Right atrium auricular region (tissue), 2 donors: ENCODE data around the gene CCNJL. TPM values are rescaled to one million over a fixed set of nuclear protein-coding genes. Genes with fewer than 3 reads are reported as not detected.

Experiments used
- DNase-seq: peaks from one replicate; pipeline ENCODE4 v3.0.0-alpha.2; 2019; ENCODE audit warnings: low spot score
- H3K27ac ChIP-seq, 2 donors: fragments of 200-600 bp; sonication (generic); 1 replicate in 1 of 2; 2 replicates in 1 of 2; pipeline ENCODE4 v1.5.1; 2016 to 2019
- H3K27me3 ChIP-seq, 2 donors: fragments of 200-600 bp; sonication (generic); one replicate each; pipeline versions ENCODE4 v1.5.1 to v1.6.0; 2017 to 2019
- H3K36me3 ChIP-seq: fragments of 200-600 bp; sonication (generic); one replicate; pipeline ENCODE4 v1.5.1; 2016
- H3K4me1 ChIP-seq, 2 donors: fragments of 200-600 bp; sonication (generic); one replicate each; pipeline versions ENCODE4 v1.5.1 to v1.6.0; 2017 to 2019
- H3K4me3 ChIP-seq, 2 donors: fragments of 200-600 bp; sonication (generic); 1 replicate in 1 of 2; 2 replicates in 1 of 2; pipeline ENCODE4 v1.5.1; 2017 to 2019; ENCODE audit warnings: mild to moderate bottlenecking in 1 of 2, moderate library complexity in 1 of 2
- H3K9me3 ChIP-seq, 2 donors: fragments of 200-600 bp; sonication (generic); one replicate each; pipeline ENCODE4 v1.5.1; 2019
- total RNA-seq, 2 donors: library from RNA; depleted of rRNA; stranded (reverse); fragments of >200 nt; gene quantifications; one replicate each; pipeline ENCODE4 v1.1.0, GENCODE V29; 2016
- TF ChIP-seq, protein P1 (sequence below), 2 donors: fragments of 200-600 bp; sonication (generic); IDR thresholded peaks; one replicate each; pipeline ENCODE4 v1.5.1; 2019; ENCODE audit warnings: antibody characterized with exemption in 2 of 2

CCNJL gene, protein sequence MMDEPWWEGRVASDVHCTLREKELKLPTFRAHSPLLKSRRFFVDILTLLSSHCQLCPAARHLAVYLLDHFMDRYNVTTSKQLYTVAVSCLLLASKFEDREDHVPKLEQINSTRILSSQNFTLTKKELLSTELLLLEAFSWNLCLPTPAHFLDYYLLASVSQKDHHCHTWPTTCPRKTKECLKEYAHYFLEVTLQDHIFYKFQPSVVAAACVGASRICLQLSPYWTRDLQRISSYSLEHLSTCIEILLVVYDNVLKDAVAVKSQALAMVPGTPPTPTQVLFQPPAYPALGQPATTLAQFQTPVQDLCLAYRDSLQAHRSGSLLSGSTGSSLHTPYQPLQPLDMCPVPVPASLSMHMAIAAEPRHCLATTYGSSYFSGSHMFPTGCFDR
- total RNA-seq, result 1 to 10 TPM; 2.7 to 5.5 TPM

DNA sequence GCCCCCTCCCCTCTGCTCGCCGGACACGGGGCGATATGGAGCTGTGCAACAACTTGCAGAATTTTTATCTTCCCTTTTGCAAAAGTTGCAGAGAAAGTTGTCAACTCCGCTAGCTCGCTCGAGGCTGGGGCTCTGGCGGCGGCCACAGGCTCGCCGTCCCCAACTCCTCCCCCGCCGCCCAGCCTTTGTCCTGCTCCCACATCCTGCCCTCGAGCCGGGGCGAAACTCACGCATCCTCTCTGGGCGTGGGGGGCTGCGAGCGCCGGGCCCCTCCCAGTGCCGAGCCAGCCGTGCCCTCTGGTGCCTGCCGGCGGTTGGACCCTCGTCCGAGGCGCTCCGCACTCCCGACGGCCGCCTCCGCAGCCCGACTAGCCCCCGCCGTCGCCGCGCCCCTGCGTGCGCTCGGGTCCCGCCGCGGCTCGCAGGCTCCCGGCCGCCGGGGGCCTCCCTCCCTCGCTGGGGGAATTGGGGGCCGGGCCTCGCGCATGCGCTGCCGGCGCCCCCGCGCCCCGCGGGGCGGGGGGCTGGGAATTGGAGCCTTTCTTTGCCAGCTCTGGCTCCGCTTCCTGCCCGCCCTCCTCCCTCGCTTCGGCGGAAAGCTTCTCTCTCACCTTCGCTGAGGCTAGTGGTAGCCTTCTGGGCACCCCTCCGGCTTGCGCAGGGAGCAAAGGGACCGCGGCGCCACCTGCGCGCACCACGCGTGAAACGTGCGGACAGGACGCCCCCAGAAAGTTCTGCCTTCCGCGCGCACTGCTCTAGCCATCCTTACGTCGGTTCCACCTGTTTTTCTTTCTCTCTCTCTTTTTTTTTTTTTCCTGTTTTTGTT, at the start of gene CCNJL:
Gene CCNJL, minus strand, starts transcription at position 431 of the 826 bp plus-strand sequence. CDS start 641 bp downstream, outside the sequence.
- Histone ChIP-seq H3K27ac (peak within 1 kb of the TSS; percentile 77 to 83), H3K4me3 (peak within 1 kb of the TSS; percentile 66 to 80), H3K27me3 (no peaks in the 10 kb centered on the region), H3K4me1 (peaks cover 0 to 5% of the 10 kb centered on the region in 2 donors), H3K36me3 (no peaks in the 10 kb centered on the region), H3K9me3 (no peaks in the 10 kb centered on the region)
- TF ChIP-seq, protein P1, sequence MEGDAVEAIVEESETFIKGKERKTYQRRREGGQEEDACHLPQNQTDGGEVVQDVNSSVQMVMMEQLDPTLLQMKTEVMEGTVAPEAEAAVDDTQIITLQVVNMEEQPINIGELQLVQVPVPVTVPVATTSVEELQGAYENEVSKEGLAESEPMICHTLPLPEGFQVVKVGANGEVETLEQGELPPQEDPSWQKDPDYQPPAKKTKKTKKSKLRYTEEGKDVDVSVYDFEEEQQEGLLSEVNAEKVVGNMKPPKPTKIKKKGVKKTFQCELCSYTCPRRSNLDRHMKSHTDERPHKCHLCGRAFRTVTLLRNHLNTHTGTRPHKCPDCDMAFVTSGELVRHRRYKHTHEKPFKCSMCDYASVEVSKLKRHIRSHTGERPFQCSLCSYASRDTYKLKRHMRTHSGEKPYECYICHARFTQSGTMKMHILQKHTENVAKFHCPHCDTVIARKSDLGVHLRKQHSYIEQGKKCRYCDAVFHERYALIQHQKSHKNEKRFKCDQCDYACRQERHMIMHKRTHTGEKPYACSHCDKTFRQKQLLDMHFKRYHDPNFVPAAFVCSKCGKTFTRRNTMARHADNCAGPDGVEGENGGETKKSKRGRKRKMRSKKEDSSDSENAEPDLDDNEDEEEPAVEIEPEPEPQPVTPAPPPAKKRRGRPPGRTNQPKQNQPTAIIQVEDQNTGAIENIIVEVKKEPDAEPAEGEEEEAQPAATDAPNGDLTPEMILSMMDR (IDR thresholded peaks at IDR 0.05), result no peak
- DNase-seq, result no peak

DNA sequence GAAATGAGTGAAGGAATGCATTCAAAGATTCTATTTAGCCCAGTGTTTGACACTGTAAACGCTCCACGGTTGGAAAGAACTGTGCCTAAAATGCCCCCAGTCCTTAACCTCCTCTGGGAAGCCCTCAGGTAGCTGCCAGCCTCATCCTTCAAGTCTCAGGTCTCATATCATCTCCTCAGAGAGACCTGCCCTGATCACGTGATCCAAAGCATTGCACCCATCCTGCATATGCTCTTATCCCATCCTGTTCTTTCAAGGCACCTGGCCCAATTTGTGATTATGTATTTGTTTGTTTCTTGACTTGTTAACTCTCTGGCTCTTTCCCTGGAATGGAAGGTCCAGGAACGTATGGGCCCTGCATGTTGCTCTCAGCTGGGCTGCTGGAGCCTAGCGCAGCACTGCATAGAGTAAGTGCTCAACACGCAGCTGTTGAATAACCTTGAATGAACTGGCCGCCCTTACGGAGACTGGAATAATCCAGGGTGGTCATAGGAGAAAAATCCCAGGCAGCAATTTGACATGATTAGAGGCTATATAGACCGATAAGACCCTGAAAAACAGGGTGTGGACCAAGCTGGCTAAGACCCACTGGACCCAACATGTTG, 49.4 kb upstream of the CCNJL start:
- no peaks in the 10 kb centered on the region for H3K9me3 ChIP-seq
- H3K27me3 ChIP-seq, result no peaks in the 10 kb centered on the region
- TF ChIP-seq, protein P1 (IDR thresholded peaks at IDR 0.05), result no peak
- no peak overlapping the region for H3K4me3 ChIP-seq
- H3K27ac ChIP-seq, result peak overlapping the region in 1 of 2 donors; percentile 0
- DNase-seq, result no peak
- peaks cover 0 to 64% of the 10 kb centered on the region in 2 donors for H3K4me1 ChIP-seq
- no peaks in the 10 kb centered on the region for H3K36me3 ChIP-seq

DNA sequence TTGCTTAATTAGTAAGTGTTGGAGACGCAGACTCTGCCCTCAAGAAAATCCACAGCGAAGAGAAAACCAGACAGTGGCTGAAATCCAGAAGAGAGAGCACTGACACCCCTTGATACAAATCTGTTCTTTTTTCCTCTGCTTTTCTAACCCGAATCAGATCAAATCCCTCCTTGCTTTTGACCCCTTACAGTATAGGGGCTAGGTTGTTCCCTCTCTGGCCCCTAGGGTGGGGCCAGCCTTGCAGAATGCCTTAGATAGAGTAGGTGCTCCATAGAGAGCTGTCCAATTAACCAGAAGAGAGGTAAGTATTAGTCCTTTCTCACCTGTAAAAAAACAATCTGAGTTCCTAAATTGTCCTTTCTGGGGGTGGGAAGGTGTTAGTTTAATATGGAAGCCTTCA, 47.9 kb upstream of the CCNJL start:
- Histone ChIP-seq H3K36me3 (no peaks in the 10 kb centered on the region), H3K4me1 (peaks cover 0 to 69% of the 10 kb centered on the region in 2 donors), H3K27me3 (no peaks in the 10 kb centered on the region), H3K4me3 (no peak overlapping the region), H3K9me3 (no peaks in the 10 kb centered on the region), H3K27ac (peak overlapping the region; percentile 29 to 46)
- TF ChIP-seq, protein P1 (IDR thresholded peaks at IDR 0.05), result no peak
- no peak for DNase-seq

DNA sequence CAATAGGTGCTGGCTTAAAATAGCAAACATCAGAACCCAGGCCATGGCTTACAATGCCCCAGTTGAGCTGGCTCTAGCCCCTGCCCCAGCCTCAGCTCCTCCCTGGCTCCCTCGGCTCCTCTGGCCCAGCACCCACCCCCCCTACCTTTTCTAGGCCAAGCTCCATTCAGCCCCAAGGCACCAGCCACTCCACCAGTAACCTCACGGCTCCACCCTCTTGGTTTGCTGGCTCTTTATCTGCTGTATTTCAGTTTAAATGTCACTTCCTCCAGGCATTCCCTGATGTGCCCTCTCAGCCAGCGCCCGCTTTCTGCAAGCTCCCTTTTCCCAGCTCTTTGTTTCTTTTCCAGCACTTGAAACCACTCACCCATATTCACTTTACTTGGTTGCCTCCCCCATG, 47.5 kb upstream of the CCNJL start:
- DNase-seq, result no peak
- H3K27ac ChIP-seq, result peak overlapping the region; percentile 29 to 46
- no peaks in the 10 kb centered on the region for H3K36me3 ChIP-seq
- peaks cover 0 to 69% of the 10 kb centered on the region in 2 donors for H3K4me1 ChIP-seq
- no peaks in the 10 kb centered on the region for H3K27me3 ChIP-seq
- TF ChIP-seq, protein P1 (IDR thresholded peaks at IDR 0.05), result no peak
- no peaks in the 10 kb centered on the region for H3K9me3 ChIP-seq
- no peak overlapping the region for H3K4me3 ChIP-seq

DNA sequence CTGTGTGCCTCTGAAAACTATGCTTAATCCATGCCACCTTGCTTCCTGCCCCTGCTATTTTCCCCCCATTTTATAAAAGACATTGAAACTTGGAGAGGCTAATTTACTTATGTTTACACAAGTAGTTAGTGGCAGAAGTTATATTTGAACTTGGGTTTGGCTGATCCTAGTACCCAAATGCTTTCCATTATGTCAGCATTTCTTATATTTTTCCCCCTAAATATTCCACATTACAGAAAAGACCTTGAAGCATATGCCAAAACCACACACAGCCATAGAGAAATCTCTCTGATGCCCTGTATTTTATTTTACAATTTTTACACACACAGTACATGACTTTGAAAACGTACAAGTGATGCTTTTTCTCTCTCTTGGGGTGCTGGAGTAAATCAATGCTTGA, 46.9 kb upstream of the CCNJL start:
- no peak for DNase-seq
- H3K4me3 ChIP-seq, result no peak overlapping the region
- TF ChIP-seq, protein P1 (IDR thresholded peaks at IDR 0.05), result no peak

More for the DNA sequence above, 46.9 kb upstream of the CCNJL start:
- H3K4me1 ChIP-seq, result peaks cover 0 to 69% of the 10 kb centered on the region in 2 donors
- H3K36me3 ChIP-seq, result no peaks in the 10 kb centered on the region
- H3K9me3 ChIP-seq, result no peaks in the 10 kb centered on the region
- peak overlapping the region; percentile 29 to 46 for H3K27ac ChIP-seq
- no peaks in the 10 kb centered on the region for H3K27me3 ChIP-seq
